Activated CD8-positive, alpha-beta memory T cell treated with anti-CD3 and anti-CD28 coated beads for 48 hours (primary cell): Measurements from ENCODE around the gene SPTB.

ENCODE experiments used
- DNase-seq, 3 experiments: peaks; one replicate each; pipeline ENCODE4 v3.0.0-alpha.2; 2020; ENCODE audit warnings: low read depth in 2 of 3, low spot score in 2 of 3

SPTB gene

DNA sequence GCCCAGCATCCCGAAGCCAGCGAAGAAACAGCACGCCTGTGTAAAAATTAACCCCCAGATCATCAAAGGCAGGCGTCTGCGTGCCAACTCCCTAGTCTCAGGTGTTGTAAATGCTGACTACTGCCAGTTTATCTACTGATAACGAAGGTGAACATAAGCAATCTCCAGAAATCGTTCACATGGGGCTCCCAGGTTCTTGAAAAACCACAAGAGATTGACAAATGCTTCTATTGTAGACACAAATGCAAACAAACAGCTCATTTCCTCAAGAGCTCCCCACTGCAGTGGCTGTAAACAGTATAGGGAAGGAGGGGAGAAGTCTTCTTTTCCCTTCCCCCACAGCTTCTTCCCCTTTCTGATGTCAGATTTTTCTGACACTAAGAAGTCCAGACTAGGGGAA lies 180.8 kb downstream of the SPTB start:
- DNase-seq = no peak

DNA sequence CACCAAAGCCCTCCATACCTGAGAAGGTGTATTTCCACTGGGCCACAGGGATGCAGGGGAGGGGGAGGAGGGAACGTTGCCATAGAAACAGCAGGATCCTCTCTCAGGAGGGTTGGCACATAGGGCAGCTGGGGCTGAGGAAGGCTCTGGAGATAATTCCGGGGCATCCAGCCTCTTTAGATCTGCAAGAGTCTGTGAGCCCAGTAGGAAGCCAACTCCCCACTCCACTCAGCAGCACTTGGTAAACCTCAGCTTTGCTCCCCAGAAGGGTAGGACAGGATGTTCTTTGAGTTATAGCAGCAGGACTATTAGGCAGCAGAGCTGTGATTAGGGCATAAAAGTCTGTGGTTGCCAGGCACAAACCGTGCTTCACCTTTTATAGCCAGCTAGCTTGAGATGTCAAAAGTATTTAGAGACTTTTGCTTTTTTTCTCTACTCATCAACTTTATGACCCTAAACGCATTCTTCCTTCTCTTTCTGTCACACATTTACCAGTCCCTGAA lies 183.3 kb downstream of the SPTB start:
- no peak for DNase-seq
